Measurements from ENCODE around the gene DNER. TPM values are rescaled to one million over a fixed set of nuclear protein-coding genes. Genes with fewer than 3 reads are reported as not detected.

DNER gene
- total and polyA plus RNA-seq, 10 of the 15 experiments (the other 5 are each of a cell fraction or from before 2014, with no cell fraction given), result 0.04 to 0.08 (median 0.07) TPM; not detected in 7

GRCh38 chr2:229490167-229490566, 224.2 kb downstream of the DNER start:
- CTCF ChIA-PET, result no interaction called here
- WGBS (ENCODE audit: insufficient coverage, insufficient replicate concordance, low lambda C conversion rate, missing lambda C conversion rate), result 0% methylated on average over 1 of the region's 1 CpG
- H4K20me1 ChIP-seq (ENCODE audit: control insufficient read depth, insufficient read depth), result no peaks in the 10 kb centered on the region

More at GRCh38 chr2:229490167-229490566, 224.2 kb downstream of the DNER start:
- ChIA-PET POLR2A (no interaction called here), RAD21 (ENCODE audit: unreplicated experiment) (no interaction called here), SMC1A (ENCODE audit: uncharacterized antibody, unreplicated experiment) (no interaction called here)
- no peak for TF ChIP-seq MEF2A (IDR thresholded peaks at IDR 0.05; ENCODE audit: insufficient read depth, low read depth, low read length)
- TF ChIP-seq SUZ12 (IDR thresholded peaks at IDR 0.05; ENCODE audit: unreplicated experiment), result no peak
- no peak for TF ChIP-seq ELK1 (IDR thresholded peaks at IDR 0.05; ENCODE audit: low read depth, low read length)
- TF ChIP-seq E4F1 (IDR thresholded peaks at IDR 0.05; ENCODE audit: borderline replicate concordance, partially characterized antibody), result no peak
- no peak for TF ChIP-seq RAD51 (IDR thresholded peaks at IDR 0.05)
- no peak for TF ChIP-seq IRF4 (IDR thresholded peaks at IDR 0.05; ENCODE audit: low read depth, low read length)
- no peak for TF ChIP-seq GABPA (IDR thresholded peaks at IDR 0.05; ENCODE audit: low read depth)
- TF ChIP-seq HDAC6 (IDR thresholded peaks at IDR 0.05; ENCODE audit: unreplicated experiment), result no peak
- no peak for TF ChIP-seq CBX5 (IDR thresholded peaks at IDR 0.05; ENCODE audit: low read depth)
- TF ChIP-seq STAT3 (IDR thresholded peaks at IDR 0.05; ENCODE audit: low read depth, low read length), result no peak
- no peak for TF ChIP-seq ZNF207 (IDR thresholded peaks at IDR 0.05; ENCODE audit: borderline replicate concordance)
- no peak for TF ChIP-seq NBN (IDR thresholded peaks at IDR 0.05)
- TF ChIP-seq JUND (IDR thresholded peaks at IDR 0.05; ENCODE audit: low read depth, low read length), result no peak
- TF ChIP-seq RUNX3 (IDR thresholded peaks at IDR 0.05; ENCODE audit: low read length), result no peak
- no peak for TF ChIP-seq ZSCAN29 (IDR thresholded peaks at IDR 0.05)
- no peak for TF ChIP-seq IKZF2 (IDR thresholded peaks at IDR 0.05)
- no peak for TF ChIP-seq MYB (IDR thresholded peaks at IDR 0.05; ENCODE audit: borderline replicate concordance, low read depth, low read length)
- TF ChIP-seq SMAD5 (IDR thresholded peaks at IDR 0.05; ENCODE audit: low read depth), result no peak
- TF ChIP-seq POLR2AphosphoS5 (IDR thresholded peaks at IDR 0.05; ENCODE audit: low read length), result no peak
- TF ChIP-seq BHLHE40 (IDR thresholded peaks at IDR 0.05; ENCODE audit: borderline replicate concordance in 1 of 2, low read depth in 2 of 2, low read length in 1 of 2), result no peak
- ATAC-seq (no peak), DNase-seq (ENCODE audit: low read depth, low spot score) (no peak), FAIRE-seq (no peak)
- H3K4me2 ChIP-seq (ENCODE audit: control insufficient read depth, insufficient read depth), result no peak overlapping the region
- intact Hi-C loops (cut with micrococcal nuclease; ENCODE audit: unreplicated experiment), result no loop called here
- in situ Hi-C loops (cut with MboI), result no loop called here
- no peak overlapping the region for H2AFZ ChIP-seq (ENCODE audit: control insufficient read depth, low read depth, low read length)
- no peak overlapping the region for H3K27ac ChIP-seq (ENCODE audit: control insufficient read depth, insufficient read depth)
- H3K9me3 ChIP-seq (replicated peaks; ENCODE audit: control insufficient read depth, insufficient read depth, low read length), result no peaks in the 10 kb centered on the region
- H3K79me2 ChIP-seq (ENCODE audit: control insufficient read depth, insufficient read depth, low read length), result no peaks in the 10 kb centered on the region
- H3K36me3 ChIP-seq (ENCODE audit: control insufficient read depth in 2 of 2, insufficient read depth in 2 of 2, low read length in 1 of 2), result no peaks in the 10 kb centered on the region
- no peak overlapping the region for H3K9ac ChIP-seq (ENCODE audit: control insufficient read depth, insufficient read depth, low read length)
- H3K4me3 ChIP-seq, result no peak overlapping the region
- BruUV-seq (replicated peaks), result no TSS peak
- no peaks in the 10 kb centered on the region; a peak in 1 of 4 replicates for H3K27me3 ChIP-seq (replicated peaks in 1 of 2; ENCODE audit: control insufficient read depth in 2 of 2, insufficient read depth in 2 of 2, low read length in 1 of 2)
- no peaks in the 10 kb centered on the region for H3K4me1 ChIP-seq (ENCODE audit: control insufficient read depth, insufficient read depth, low read length)
